ENCODE data around the gene EARS2.
"Not testable (repeated sequence)": the region's sequence is repeated elsewhere in the genome, so short reads cannot be mapped to it uniquely, and the experiment has no call there.

The EARS2 gene

GRCh38 chr16:23556881-23557778 is at the start of gene EARS2, which contains the start of gene UBFD1:
Gene EARS2 (minus strand): TSS chr16:23557350. CDS start chr16:23557343, 7 bp downstream.
Gene UBFD1 (plus strand): TSS chr16:23557727. CDS start chr16:23557743, 16 bp downstream.
- DNase-seq (ENCODE audit: low read depth in 2 of 3, low spot score in 2 of 3) = peak; percentile 95 to 99 (median 97)

DNA sequence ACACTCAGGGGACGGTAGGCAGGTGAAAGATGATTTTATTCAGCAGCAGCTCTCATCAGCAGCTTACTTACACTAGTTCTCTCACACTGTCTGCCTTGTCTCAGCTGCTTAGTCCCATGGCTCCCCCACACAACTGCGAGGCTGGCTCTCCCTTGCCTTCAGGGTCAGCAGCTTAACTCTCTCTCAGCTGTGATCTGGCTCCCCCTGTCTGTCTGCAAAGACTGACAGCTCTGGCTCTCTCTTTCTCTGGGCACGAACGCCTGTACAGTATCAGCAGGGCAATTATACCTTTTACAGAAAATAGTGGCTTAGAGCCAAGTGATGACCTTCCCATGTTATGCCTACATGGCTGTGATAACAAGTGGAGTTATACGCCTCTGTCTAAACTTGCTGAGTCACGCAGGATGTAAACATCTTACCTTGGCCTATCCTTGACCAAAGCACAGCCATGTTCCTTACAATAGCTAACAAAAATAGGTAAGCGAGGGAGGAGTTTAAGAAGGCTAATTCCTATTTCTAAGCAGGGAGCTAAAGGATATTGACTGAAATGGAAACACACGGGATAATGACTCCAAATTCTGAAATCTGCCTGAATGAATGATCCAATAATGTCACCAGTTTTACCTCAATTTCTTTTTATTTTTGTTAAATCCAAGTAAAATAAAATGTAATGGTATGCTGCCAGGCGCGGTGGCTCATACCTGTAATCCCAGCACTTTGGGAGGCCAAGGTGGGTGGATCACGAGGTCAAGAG is 40.0 kb upstream of the EARS2 start:
- DNase-seq (ENCODE audit: low read depth in 2 of 3, low spot score in 2 of 3) = peak in 1 of 3 experiments; percentile 3

- peak; percentile 75 to 81 (median 77) for DNase-seq (ENCODE audit: low read depth in 2 of 3, low spot score in 2 of 3)
Measured at GRCh38 chr16:23595951-23596720, 39.0 kb upstream of the EARS2 start, which contains the start of gene NDUFAB1. Gene NDUFAB1 (minus strand): TSS chr16:23596316. CDS start chr16:23596290, 26 bp downstream.

GRCh38 chr16:23595246-23595950 is 38.2 kb upstream of the EARS2 start:
- peak in 1 of 3 experiments; percentile 4 for DNase-seq (ENCODE audit: low read depth in 2 of 3, low spot score in 2 of 3)

DNA sequence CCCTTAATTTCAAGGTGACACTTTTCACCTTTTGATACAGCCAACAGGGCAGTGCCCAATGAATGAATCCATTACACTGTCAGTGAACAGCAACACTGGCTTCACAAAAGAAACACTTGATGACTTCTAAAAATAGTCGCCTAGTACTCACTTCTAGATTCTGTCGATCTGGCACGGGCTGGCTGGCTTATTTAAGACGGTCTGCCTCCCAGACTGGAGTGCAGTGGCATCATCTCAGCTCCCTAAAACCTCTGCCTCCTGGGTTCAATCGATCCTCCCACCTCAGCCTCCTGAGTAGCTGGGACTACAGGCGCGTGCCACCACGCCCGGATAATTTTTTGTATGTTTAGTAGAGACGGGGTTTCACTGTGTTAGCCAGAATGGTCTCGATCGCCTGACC is 37.0 kb upstream of the EARS2 start:
- DNase-seq (ENCODE audit: low read depth in 2 of 3, low spot score in 2 of 3) = no peak

GRCh38 chr16:23590181-23590580 is 33.0 kb upstream of the EARS2 start:
- DNase-seq (ENCODE audit: low read depth in 2 of 3, low spot score in 2 of 3) = no peak

DNA sequence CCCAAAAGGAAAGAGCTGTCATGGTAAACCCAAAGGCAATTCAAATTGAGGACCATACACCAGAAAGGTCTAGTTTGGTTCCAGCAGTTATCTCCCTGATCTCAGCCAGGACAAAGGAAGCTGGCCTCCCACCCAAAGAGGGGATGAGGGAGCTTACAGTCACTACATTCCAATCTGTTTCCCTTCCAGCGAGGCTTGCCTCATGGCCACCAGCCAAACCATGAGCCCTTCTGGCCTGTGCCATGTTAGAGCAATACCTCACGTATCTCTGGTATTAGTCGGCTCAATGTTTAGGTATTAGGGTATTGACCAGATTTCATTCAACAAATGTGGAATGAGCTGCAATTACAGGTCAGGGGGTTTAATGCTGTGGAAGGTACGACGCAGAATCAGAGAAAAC is 30.6 kb upstream of the EARS2 start:
- DNase-seq (ENCODE audit: low read depth in 2 of 3, low spot score in 2 of 3) = no peak

DNA sequence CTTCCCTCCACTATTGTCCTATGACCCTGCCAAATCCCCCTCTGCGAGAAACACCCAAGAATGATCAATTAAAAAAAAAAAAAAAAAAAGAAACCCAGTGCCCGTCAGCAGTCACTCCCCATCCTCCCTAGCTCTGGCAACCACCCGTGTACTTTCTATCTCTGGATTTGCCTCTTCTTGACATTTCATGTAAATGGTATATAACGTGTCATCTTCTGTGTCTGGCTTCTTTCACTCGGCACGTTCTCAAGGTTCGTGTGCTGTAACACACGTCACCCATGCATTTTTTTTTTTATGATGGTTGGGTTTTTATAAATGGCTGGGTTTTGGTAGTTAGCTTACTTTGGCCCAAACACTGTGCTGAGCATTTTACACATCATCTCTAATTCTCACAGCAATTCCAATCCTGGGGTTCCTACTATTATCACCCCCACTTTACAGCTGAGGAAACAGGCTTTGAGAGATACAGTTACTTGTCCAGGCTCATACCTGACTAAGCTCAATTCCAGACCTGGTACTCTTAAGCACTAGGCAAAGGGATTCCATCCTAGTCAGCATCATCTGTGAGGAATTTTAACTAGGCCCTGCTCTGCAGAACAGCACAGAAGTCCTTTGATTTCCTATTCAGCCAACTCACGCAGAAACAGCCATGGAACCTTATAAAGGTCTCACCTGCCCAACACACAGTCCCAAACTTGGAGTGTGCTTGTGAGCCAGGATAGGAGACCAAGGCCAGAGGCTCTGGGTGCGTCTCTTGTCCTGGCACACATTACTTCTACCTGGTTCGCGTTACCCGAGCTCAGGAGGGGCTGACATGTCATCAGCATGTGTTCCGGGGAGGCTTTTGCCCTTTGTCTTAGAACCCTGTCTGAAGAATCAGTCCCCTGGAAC is 27.3 kb upstream of the EARS2 start:
- DNase-seq (ENCODE audit: low read depth in 2 of 3, low spot score in 2 of 3) = no peak

GRCh38 chr16:23583271-23583670 is 26.1 kb upstream of the EARS2 start:
- not testable (repeated sequence) for DNase-seq (ENCODE audit: low read depth in 2 of 3, low spot score in 2 of 3)

DNA sequence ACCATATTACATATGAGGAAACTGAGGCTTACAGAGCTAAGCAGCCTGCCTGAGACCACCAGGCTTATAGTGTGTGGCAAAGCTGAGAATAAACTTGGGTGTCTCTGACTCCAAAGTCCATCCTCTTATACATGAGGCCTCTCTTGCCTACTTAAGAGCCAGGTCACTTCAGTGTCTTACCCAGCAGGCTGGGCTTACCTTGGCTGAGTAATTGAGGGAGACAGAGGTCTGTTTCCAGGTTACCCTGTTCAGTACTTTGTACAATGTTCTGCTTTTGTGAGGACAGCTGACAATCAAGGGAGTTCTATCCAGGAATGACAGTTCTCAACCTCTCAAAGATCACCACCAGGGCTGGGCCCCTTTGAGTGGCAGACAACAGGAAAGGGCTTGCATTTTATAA is 24.6 kb upstream of the EARS2 start:
- no peak for DNase-seq (ENCODE audit: low read depth in 2 of 3, low spot score in 2 of 3)

GRCh38 chr16:23580391-23580790 is 23.2 kb upstream of the EARS2 start:
- DNase-seq (ENCODE audit: low read depth in 2 of 3, low spot score in 2 of 3) = no peak

GRCh38 chr16:23579371-23579770 is 22.2 kb upstream of the EARS2 start:
- no peak for DNase-seq (ENCODE audit: low read depth in 2 of 3, low spot score in 2 of 3)

GRCh38 chr16:23578101-23578830 is 21.1 kb upstream of the EARS2 start:
- no peak for DNase-seq (ENCODE audit: low read depth in 2 of 3, low spot score in 2 of 3)

DNA sequence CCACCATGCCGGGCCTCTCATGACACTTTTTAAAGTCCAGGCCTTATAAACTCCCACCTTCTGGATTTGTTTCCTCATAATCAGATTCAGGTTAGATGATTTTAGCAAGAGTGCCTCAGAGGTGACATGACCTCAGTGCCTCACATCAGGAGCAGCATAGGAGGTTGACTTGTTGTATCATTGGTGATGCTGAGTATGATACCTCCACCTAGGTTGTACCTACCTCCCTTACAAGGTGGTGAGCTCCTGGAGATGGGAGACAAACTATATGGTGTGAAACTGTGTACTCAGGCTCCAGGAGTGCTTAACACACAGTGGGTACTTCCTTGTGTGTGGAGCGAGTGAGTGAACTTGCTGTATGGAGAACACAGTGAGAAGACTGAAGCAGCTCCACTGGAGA is 20.3 kb upstream of the EARS2 start:
- DNase-seq (ENCODE audit: low read depth in 2 of 3, low spot score in 2 of 3) = no peak

DNA sequence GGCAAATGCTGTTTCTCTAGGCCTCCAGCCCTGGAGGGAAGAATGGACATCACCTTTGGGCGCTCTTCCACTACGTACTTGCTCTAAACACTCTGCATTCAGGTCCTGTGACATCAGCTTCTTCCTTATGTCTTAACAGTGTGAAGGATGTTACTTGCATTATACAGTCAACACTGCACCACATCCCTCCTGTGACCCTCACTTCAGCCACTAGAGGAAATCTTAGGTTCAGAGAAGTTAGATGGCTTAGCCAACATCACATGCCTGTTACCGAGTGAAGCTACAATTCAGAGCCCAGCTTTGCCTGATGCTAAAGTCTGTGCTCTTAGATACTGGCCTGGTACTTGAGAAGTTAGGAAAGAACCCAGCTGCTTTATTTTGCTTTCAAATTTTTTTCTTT is 18.7 kb upstream of the EARS2 start:
- DNase-seq (ENCODE audit: low read depth in 2 of 3, low spot score in 2 of 3) = no peak

GRCh38 chr16:23573817-23574216 is 16.7 kb upstream of the EARS2 start:
- DNase-seq (ENCODE audit: low read depth in 2 of 3, low spot score in 2 of 3) = no peak

DNA sequence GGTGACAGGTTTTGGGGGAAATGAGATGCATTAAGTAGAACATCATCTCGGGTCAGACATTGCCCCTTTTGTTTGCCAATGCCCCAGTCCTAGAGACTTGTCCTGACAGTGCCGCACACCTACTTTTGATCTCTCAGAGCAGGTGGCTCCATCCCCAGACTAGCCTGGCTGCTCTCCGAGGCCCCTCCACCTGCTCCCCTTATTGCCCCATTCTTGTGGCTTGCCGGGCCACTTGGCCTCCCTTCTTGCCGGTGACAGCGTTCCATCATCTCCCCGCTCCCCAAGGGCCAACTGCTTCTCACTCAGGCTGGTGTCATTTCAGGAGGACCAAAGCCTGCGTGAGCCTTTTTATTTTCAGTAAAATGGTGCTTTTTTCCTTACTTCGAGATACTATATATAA is 15.2 kb upstream of the EARS2 start:
- DNase-seq (ENCODE audit: low read depth in 2 of 3, low spot score in 2 of 3) = no peak

DNA sequence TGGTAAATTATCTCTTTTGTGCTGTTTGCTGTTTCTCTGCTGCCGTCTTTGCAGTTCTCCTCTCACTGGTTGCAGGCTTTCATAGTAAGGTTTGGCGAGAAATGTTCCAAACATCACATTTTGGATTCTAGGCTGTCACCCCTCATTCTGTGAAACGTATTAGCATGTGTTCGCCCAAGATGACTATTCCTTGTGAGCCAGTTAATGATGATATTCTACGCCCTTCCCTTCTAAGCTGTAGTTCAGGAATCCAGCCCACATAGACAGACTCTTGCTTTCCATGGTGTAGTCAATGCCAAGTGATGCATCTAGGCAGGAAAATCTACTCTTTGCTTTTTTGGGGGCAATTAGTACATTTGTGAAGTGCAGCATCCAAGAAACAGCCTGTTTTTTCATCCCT is 14.7 kb upstream of the EARS2 start:
- no peak for DNase-seq (ENCODE audit: low read depth in 2 of 3, low spot score in 2 of 3)
